Tibial nerve (tissue), 4 donors: Measurements from ENCODE around the gene DCX.

Experiments
- CTCF ChIP-seq, 5 experiments: fragments of 200-600 bp in 3 of 5; fragments of 450-650 bp in 2 of 5; sonication (generic) in 3 of 5; IDR thresholded peaks; one replicate each; pipeline ENCODE4 v1.5.1; 2016 to 2019; ENCODE audit warnings: antibody characterized with exemption in 5 of 5, mild to moderate bottlenecking in 3 of 5, moderate library complexity in 2 of 5
- EP300 ChIP-seq, 2 donors: sonication (generic); formaldehyde crosslinking; IDR thresholded peaks; one replicate each; pipeline ENCODE4 v1.6.1; 2017; ENCODE audit warnings: antibody characterized with exemption in 2 of 2, mild to moderate bottlenecking in 1 of 2
- POLR2A ChIP-seq, 2 donors: fragments of 450-650 bp; IDR thresholded peaks; one replicate each; pipeline ENCODE4 v1.6.1; 2017; ENCODE audit warnings: antibody characterized with exemption in 2 of 2, mild to moderate bottlenecking in 2 of 2, moderate library complexity in 2 of 2

- TF ChIP-seq CTCF (IDR thresholded peaks at IDR 0.05) = no peak
- TF ChIP-seq EP300 (IDR thresholded peaks at IDR 0.05) = no peak
- no peak for TF ChIP-seq POLR2A (IDR thresholded peaks at IDR 0.05)
Observed at GRCh38 chrX:111460607-111461006, 48.6 kb upstream of the DCX start.
